Skeletal muscle tissue (tissue), 4 donors: ENCODE results near the gene BNIP3. TPM values are rescaled to one million over a fixed set of nuclear protein-coding genes. Genes with fewer than 3 reads are reported as not detected.
"Not testable (repeated sequence)": the region's sequence is repeated elsewhere in the genome, so short reads cannot be mapped to it uniquely, and the experiment has no call there.

Experiments used
- H3K27ac ChIP-seq: one replicate; pipeline ENCODE4 v1.7.0; 2013; ENCODE audit warnings: mild to moderate bottlenecking, low read depth, low read length, inconsistent platforms
- H3K27me3 ChIP-seq, 3 donors: one replicate each; pipeline ENCODE4 v1.7.0; 2013; ENCODE audit warnings: low read length in 3 of 3; ENCODE audit not compliant: control insufficient read depth in 3 of 3, insufficient read depth in 3 of 3
- H3K36me3 ChIP-seq, 3 donors: one replicate each; pipeline ENCODE4 v1.7.0; 2013; ENCODE audit warnings: low read length in 3 of 3; ENCODE audit not compliant: control insufficient read depth in 3 of 3, insufficient read depth in 3 of 3
- H3K4me1 ChIP-seq, 3 donors: one replicate each; pipeline ENCODE4 v1.7.0; 2013; ENCODE audit warnings: low read length in 3 of 3, mild to moderate bottlenecking in 3 of 3; ENCODE audit not compliant: control insufficient read depth in 3 of 3, insufficient read depth in 3 of 3
- H3K4me3 ChIP-seq, 3 donors: one replicate each; pipeline ENCODE4 v1.7.0; 2013; ENCODE audit warnings: low read length in 3 of 3
- H3K9ac ChIP-seq, 3 donors: one replicate each; pipeline ENCODE4 v1.7.0; 2013; ENCODE audit warnings: low read length in 3 of 3, mild to moderate bottlenecking in 3 of 3, moderate library complexity in 2 of 3, low read depth in 1 of 3
- H3K9me3 ChIP-seq, 3 donors: one replicate each; pipeline ENCODE4 v1.7.0; 2013; ENCODE audit warnings: low read length in 3 of 3; ENCODE audit not compliant: control insufficient read depth in 3 of 3
- total RNA-seq: library from RNA; depleted of rRNA; stranded (reverse); fragments of >200 nt; gene quantifications from one replicate; pipeline ENCODE4 v1.2.3, GENCODE V29; 2014
- donor health status: Osteomylitis.

The BNIP3 gene
- total RNA-seq, 1 donor from 2014 or later, result 20.9 TPM

DNA sequence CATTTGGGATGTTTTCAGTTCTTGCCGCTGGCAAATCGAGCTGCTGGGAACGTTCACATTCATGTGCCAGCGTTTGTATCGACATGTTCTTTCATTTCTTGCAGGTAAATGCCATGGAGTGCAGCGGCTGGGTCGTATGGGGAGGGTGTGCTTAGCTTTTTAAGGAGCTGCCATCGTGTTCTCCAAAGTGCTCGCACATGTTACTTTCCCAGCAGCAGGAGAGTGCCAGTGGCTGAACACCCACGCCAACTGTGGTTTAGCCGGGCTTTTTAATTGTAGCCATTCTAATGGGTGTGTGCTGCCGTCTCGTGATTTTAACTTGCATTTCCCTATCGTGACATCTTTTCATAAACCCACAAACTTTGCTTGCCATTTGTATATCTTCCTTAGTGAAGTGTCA is 11.6 kb upstream of the BNIP3 start:
- H3K9ac ChIP-seq, result no peak overlapping the region
- H3K4me1 ChIP-seq, result peaks cover 24 to 26% (median 25%) of the 10 kb centered on the region in 3 donors
- no peaks in the 10 kb centered on the region for H3K27me3 ChIP-seq
- no peak overlapping the region for H3K27ac ChIP-seq
- no peaks in the 10 kb centered on the region for H3K36me3 ChIP-seq
- no peak overlapping the region for H3K4me3 ChIP-seq
- no peaks in the 10 kb centered on the region for H3K9me3 ChIP-seq

DNA sequence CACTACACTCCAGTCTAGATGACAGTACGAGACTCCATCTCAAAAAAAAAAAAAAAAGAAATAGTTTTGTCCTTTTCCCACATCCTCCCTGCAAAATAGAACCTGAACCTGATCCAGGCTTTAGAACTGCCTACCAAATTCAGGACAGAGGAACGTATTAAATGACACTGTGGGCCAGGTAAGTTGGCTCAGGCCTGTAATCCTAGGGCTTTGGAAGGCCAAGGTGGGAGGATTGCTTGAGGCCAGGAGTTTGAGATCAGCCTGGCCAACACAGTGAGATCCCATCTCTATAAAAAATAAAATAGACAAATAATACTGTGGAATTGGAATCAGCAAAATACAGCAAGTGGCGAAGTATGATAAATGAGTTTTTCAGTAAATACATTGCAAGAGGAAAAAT is 10.0 kb upstream of the BNIP3 start:
- H3K9ac ChIP-seq, result no peak overlapping the region
- H3K27me3 ChIP-seq, result no peaks in the 10 kb centered on the region
- H3K36me3 ChIP-seq, result no peaks in the 10 kb centered on the region

DNA sequence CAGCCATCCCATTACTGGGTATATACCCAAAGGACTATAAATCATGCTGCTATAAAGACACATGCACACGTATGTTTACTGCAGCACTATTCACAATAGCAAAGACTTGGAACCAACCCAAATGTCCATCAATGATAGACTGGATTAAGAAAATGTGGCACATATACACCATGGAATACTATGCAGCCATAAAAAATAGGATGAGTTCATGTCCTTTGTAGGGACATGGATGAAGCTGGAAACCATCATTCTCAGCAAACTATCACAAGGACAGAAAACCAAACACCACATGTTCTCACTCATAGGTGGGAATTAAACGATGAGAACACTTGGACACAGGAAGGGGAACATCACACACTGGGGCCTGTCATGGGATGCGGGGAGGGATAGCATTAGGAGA is 6.1 kb upstream of the BNIP3 start:
- H3K27ac ChIP-seq, H3K4me1 ChIP-seq, H3K27me3 ChIP-seq, H3K9me3 ChIP-seq, H3K4me3 ChIP-seq, H3K36me3 ChIP-seq, H3K9ac ChIP-seq: not testable (repeated sequence)

More for the DNA sequence above, 10.0 kb upstream of the BNIP3 start:
- no peak overlapping the region for H3K27ac ChIP-seq
- H3K4me3 ChIP-seq, result no peak overlapping the region
- peaks cover 9 to 11% (median 10%) of the 10 kb centered on the region in 3 donors for H3K4me1 ChIP-seq
- H3K9me3 ChIP-seq, result no peaks in the 10 kb centered on the region

DNA sequence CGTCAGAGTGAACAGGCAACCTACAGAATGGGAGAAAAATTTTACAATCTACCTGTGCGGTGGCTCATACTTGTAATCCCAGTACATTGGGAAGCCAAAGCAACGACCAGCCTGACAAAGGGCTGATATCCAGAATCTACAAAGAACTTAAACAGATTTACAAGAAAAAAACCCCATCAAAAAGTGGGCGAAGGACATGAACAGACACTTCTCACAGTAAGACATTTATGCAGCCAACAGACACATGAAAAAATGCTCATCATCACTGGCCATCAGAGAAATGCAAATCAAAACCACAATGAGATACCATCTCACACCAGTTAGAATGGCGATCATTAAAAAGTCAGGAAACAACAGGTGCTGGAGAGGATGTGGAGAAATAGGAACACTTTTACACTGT is 5.6 kb upstream of the BNIP3 start:
- H3K27me3 ChIP-seq, H3K27ac ChIP-seq, H3K9me3 ChIP-seq, H3K4me1 ChIP-seq, H3K9ac ChIP-seq, H3K36me3 ChIP-seq, H3K4me3 ChIP-seq: not testable (repeated sequence)

DNA sequence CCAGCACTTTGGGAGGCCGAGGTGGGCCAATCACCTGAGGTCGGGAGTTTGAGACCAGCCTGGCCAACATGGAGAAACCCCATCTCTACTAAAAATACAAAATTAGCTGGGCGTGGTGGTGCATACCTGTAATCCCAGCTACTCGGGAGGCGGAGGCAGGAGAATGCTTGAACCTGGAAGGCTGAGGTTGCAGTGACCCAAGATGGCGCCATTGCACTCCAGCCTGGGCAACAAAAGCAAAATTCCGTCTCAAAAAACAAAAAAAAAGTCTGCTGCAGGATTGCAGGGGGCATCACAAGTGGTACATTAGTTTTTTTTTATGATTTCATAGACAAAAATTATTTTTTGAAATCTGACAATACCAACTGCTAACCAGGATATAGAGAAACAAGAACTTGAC is 5.1 kb upstream of the BNIP3 start:
- H3K9me3 ChIP-seq, H3K36me3 ChIP-seq, H3K27ac ChIP-seq, H3K4me3 ChIP-seq, H3K4me1 ChIP-seq, H3K27me3 ChIP-seq, H3K9ac ChIP-seq: not testable (repeated sequence)

DNA sequence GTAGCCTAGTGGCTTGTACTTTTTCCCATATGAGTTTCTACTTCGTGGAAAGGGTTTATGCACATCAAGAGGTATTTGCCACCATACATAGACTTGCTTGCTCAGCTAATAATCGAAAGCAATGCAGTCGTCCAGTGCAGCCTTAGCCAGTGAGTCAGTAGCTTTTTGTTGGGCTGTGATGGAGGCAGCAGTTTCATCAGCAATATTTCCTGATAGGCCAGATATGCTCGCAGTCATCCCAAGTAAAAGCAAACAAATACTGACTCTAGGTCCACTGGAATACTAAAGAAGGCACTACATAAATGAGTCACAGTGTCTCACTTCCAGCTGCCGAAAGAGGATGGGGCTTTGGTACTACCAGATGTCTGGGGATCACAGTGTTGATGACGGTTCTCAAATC is 2.1 kb upstream of the BNIP3 start:
- no peaks in the 10 kb centered on the region for H3K27me3 ChIP-seq
- H3K4me1 ChIP-seq, result peaks cover 18 to 20% (median 19%) of the 10 kb centered on the region in 3 donors
- H3K4me3 ChIP-seq, result no peak overlapping the region
- H3K27ac ChIP-seq, result no peak overlapping the region
- H3K9ac ChIP-seq, result no peak overlapping the region
- no peaks in the 10 kb centered on the region for H3K36me3 ChIP-seq
- no peaks in the 10 kb centered on the region for H3K9me3 ChIP-seq

DNA sequence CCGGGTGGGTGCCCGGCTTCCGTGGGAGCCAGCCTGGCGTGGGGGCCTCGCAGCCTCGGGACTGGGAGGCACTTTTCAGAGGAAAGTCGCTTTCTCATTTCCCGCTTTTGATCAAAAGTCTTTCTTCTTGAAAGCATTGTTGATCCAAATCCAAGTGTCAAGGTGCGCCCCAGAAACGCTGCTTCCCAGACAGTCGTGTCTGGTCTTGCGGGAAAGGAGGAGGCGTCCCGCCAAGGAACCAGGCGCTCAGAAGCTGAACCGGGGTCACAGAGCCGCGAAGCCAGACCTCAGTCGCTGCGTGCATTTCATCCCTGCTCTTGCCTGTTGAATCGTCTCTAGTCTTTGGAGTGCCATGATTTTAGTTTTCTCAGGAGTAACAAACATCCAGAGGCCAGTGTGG is 1.1 kb upstream of the BNIP3 start:
- Histone ChIP-seq H3K36me3 (no peaks in the 10 kb centered on the region), H3K9me3 (no peaks in the 10 kb centered on the region), H3K9ac (peak overlapping the region in 1 of 3 donors; percentile 56), H3K27ac (no peak overlapping the region), H3K27me3 (no peaks in the 10 kb centered on the region), H3K4me3 (peak overlapping the region in 2 of 3 donors; percentile 70 to 71), H3K4me1 (peaks cover 19 to 28% (median 22%) of the 10 kb centered on the region in 3 donors)

DNA sequence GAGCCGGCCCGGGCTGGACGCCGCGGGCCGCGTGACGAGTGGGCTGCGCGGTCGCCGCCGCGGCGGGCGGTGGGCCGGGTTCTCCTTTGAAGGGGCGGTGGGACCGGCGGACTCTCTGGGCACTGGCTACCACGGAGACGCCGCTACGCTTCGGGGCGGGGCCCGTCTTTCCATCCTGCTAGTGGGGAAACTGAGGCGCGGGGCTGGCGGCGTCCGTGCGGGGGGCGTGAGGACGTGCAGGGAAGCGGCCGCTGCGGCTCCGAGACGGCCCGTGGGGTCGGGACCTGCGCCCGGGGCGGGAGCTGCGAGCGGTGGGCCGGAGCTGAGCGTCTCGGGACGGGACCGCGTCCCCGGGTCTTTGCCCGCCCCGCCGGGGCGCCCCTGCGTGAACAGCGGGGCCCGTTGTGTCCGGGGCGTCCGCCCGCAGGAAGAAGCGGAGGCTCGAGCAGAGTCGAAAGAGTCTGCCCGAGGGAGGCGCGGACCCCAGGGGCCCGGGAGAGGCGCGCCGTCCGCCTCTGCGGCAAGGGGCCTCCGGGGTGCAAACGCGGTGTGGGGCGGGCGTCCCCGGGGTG is 548 bp upstream of the BNIP3 start:
- Histone ChIP-seq H3K9me3 (no peaks in the 10 kb centered on the region), H3K27me3 (no peaks in the 10 kb centered on the region), H3K9ac (peak overlapping the region in 2 of 3 donors; percentile 56 to 76), H3K4me3 (peak overlapping the region; percentile 48 to 71 (median 70)), H3K27ac (no peak overlapping the region), H3K4me1 (peaks cover 19 to 33% (median 22%) of the 10 kb centered on the region in 3 donors), H3K36me3 (no peaks in the 10 kb centered on the region)

DNA sequence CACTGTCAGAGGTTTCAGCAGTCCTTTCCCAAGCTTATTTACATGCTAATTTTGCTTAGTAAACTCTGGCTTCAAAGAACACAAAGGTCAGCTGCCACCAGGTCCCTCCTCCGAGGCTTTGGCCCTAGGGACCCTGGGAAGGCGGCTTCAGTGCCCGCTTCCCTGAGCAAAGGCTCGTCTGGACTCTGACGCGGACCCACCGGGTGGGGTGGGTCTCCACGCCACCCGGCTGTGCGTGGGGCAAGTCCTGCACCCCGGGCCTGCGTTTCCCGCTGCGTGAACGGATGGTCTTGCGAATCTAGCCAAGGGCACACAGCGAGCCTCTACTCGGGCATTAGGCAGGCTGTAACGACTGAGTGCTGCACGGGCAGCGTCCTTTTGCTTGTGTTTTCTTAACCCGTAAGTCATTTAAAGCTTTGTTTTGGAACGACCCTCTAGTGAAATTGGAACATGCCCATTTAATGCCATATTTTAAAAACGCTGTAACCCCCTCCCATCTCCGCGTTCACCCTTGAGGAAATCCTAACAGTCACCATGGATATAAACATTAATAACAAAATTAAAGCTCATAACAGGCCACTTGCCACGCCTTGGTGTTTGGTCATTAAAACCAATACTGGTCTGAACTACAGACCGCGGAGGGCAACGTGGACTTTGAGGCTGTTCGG is 828 bp downstream of the BNIP3 start:
- Histone ChIP-seq H3K9me3 (no peaks in the 10 kb centered on the region), H3K36me3 (peaks cover 0 to under 1% (median 0%) of the 10 kb centered on the region in 3 donors), H3K27ac (peak overlapping the region; percentile 71), H3K4me3 (peak overlapping the region; percentile 81 to 93 (median 91)), H3K9ac (peak overlapping the region; percentile 86 to 90 (median 89)), H3K4me1 (peaks cover 19 to 37% (median 25%) of the 10 kb centered on the region in 3 donors), H3K27me3 (no peaks in the 10 kb centered on the region)

DNA sequence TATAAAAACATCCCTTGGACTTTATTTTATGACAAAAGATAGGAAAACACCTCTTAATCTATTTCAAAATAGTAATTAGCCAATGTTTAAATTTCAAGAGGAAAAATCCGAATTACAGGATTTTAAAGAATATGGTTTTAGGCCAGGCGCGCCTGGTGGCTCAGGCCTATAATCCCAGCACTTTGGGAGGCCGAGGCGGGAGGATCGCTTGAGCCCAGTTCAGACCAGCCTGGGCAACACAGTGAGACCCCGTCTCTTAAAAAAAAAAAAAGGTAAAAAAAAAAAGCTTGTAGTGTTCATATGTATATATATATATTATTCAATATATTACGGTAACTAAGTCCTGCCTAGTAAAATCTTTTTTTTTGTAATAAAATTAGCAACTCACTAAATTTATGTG is 1.4 kb downstream of the BNIP3 start:
- Histone ChIP-seq H3K36me3 (peaks cover 0 to 2% (median 0%) of the 10 kb centered on the region in 3 donors), H3K27ac (peak overlapping the region; percentile 75), H3K9ac (peak overlapping the region; percentile 61 to 90 (median 77)), H3K27me3 (no peaks in the 10 kb centered on the region), H3K4me1 (peaks cover 19 to 43% (median 25%) of the 10 kb centered on the region in 3 donors), H3K9me3 (no peaks in the 10 kb centered on the region), H3K4me3 (peak overlapping the region; percentile 68 to 93 (median 91))
